ENCODE results near the gene RAVER2.
"Not testable (repeated sequence)": the region's sequence is repeated elsewhere in the genome, so short reads cannot be mapped to it uniquely, and the experiment has no call there.

The RAVER2 gene, protein sequence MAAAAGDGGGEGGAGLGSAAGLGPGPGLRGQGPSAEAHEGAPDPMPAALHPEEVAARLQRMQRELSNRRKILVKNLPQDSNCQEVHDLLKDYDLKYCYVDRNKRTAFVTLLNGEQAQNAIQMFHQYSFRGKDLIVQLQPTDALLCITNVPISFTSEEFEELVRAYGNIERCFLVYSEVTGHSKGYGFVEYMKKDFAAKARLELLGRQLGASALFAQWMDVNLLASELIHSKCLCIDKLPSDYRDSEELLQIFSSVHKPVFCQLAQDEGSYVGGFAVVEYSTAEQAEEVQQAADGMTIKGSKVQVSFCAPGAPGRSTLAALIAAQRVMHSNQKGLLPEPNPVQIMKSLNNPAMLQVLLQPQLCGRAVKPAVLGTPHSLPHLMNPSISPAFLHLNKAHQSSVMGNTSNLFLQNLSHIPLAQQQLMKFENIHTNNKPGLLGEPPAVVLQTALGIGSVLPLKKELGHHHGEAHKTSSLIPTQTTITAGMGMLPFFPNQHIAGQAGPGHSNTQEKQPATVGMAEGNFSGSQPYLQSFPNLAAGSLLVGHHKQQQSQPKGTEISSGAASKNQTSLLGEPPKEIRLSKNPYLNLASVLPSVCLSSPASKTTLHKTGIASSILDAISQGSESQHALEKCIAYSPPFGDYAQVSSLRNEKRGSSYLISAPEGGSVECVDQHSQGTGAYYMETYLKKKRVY

DNA sequence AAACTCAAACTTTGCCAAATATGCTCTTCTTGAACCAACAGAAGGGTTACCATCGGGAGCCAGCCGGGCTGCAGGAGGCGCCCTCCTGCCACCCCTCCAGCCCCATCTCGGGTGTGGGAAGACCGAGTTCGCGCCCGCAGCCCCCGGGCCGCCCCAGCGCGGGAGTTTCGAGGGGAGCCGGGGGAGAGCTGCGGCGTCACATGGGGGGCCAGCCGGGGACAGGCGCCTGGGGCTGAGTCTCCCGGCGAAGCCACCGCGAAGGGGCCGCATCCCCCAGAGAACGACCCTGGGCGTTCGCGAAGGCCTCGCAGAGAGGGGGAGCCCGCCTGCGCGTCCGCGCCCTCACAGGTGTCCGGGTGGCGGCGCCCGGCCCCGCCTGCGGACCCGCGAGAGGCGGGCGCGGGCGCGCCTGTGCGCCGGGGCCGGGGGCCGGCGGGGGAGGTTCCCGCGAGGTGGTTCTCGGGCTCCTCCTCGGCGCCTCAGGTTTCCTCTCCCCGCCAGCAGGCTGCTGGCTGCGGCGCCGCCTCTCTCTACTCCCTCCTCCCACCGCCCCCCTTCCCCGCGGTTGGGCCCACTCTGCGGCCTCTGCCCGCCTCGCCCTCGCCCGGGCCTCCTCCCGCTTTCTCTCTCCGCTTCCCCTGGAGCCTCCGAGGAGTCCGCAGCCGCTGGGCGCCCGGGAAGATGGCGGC lies at the start of gene RAVER2:
RAVER2 (plus strand) TSS at position 584 of the 689 bp plus-strand sequence; CDS start at position 682, 98 bp downstream.
- DNase-seq (ENCODE audit: low read depth in 1 of 2, low spot score in 1 of 2), result peak; percentile 5 to 33

DNA sequence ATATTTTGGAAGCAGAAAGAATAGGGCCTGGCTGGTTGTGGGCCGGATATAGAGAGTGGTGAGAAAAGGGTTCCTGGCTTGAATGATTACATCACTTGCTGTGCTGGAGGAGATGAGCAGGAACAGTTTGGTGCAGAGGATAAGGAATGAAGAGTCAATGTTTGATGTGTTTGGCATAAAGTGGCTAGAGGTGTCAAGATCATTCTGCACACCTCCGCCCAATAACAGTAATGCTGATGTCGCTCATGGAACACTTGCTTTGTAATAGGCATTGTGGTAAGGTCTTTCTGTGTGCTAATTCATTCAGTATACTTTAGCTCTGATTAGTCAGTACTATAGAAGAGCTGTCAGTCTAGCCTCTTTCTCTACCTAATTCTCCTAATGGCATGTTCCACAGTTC lies 48.0 kb upstream of the RAVER2 start:
- DNase-seq (ENCODE audit: low read depth in 1 of 2, low spot score in 1 of 2), result no peak

DNA sequence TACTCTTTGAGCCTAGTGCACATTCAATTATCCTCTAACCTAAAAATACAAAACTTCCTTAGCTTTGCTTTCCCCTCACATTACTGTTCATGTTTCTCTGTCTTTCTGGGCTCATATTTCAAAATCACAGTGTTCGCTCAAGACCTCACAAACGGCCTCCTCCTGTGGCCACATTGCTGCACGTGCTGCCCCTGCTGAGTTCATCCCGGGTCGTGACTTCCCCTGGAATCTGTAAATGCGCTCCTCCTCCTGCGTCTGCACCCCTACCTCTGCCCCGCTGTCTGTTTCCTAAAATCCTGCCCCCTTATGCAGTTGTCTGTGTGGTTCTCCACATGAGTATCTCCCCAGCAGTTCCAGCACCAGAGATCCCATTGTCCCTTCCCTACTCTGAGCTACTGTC lies 45.5 kb upstream of the RAVER2 start:
- no peak for DNase-seq (ENCODE audit: low read depth in 1 of 2, low spot score in 1 of 2)

DNA sequence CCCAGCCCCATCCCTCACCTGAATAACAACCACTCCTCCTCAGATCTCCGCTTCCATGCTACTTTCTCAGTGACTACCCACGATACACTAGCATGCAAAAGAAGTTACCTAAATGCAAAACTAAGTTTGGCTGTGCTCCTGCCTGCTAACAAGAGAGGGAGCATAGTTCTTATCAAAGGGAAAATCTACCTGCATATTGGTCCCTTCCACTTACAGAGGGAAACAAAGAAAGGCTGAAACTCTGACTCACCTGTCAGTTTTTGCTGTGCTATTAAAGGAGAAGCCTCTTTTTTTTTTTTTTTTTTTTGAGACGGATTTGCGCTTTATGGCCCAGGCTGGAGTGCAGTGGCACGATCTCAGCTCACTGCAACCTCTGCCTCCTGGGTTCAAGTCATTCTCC lies 43.8 kb upstream of the RAVER2 start:
- DNase-seq (ENCODE audit: low read depth in 1 of 2, low spot score in 1 of 2), result no peak

DNA sequence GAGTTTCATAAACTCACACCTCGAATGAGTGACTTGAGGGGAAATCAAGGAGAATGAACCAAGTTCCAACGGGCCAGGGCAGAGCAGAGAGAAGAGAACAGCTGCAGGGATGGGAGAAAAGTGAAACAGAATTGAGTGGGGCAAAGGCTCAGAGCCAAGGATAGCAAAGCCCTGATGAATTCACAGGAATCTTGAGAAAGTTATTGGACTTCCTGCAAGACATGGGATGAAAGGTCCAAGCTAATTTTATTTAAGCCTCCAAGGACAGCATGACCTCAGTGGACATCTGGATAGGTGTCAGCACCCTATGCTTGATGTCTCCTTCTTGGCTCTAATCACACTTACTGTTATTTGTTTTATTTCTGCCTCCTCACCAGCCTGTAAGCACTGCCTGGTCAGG lies 43.0 kb upstream of the RAVER2 start:
- DNase-seq (ENCODE audit: low read depth in 1 of 2, low spot score in 1 of 2), result no peak

DNA sequence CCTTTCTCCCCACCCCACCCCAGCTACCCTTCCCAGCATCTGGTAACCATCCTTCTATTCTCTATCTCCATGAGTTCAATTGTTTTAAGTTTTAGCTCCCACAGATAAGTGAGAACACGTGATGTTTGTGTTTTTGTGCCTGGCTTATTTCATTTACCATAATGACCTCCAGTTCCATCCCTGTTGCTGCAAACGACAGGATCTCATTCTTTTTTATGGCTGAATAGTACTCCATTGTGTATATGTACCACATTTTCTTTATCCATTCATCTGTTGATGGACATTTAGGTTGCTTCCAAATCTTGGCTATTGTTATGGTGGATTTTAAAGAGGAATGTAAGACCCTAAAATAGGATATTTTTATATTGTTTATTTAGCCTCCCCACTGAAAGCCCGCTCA lies 42.2 kb upstream of the RAVER2 start:
- not testable (repeated sequence) for DNase-seq (ENCODE audit: low read depth in 1 of 2, low spot score in 1 of 2)

DNA sequence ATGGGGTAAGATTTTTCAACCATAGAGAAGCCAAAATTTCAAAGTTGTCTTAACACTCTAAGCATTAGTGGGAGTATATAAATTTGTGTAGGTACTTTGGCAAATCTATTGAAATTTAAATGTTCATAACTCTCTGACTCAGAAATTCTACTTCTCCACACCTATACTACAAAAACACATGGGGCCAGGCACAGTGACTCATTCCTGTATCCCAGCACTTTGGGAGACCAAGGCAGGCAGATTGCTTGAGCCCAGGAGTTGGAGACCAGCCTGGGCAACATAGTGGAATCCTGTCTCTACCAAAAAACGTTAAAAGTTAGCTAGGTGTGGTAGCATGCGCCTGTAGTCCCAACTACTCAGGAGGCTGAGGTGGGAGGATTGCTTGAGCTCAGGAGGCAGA lies 41.3 kb upstream of the RAVER2 start:
- DNase-seq (ENCODE audit: low read depth in 1 of 2, low spot score in 1 of 2), result no peak

DNA sequence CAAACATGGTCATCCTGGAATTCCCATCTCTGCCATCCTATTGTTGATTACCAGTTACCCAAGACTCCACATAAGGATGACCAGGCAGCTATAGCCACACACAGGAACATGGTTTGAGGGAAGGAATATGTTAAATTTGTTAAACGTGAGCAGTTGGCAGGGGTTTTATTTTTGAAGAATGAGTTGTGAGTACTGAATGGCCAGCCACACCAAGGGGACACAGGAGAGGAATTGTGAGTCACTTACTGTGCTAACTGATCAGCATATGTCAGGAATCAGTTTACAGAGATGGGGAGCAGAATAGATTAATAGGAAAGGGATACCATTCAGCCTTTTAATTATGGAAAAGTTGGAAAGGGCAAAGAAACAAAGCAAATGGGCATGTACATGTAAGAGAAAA lies 39.3 kb upstream of the RAVER2 start:
- DNase-seq (ENCODE audit: low read depth in 1 of 2, low spot score in 1 of 2), result no peak

DNA sequence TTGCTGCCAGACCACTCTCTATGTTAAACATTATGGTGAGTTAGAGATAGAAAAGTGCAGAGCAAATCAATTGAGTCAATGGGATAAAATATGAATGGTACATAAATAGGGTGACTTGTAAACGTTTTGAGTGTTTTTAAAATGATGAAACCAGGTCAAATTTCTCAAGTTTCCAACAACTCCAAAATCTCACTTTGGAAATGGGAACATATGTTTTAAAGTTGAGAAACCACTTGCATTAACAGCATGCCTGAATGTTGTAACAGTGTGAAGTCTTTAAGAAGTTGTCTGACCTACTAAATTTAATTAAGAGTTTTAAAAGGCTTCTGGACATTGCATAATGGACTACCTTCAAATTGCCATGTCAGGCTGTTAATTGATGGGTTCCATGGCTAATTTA lies 33.6 kb upstream of the RAVER2 start:
- DNase-seq (ENCODE audit: low read depth in 1 of 2, low spot score in 1 of 2), result no peak

DNA sequence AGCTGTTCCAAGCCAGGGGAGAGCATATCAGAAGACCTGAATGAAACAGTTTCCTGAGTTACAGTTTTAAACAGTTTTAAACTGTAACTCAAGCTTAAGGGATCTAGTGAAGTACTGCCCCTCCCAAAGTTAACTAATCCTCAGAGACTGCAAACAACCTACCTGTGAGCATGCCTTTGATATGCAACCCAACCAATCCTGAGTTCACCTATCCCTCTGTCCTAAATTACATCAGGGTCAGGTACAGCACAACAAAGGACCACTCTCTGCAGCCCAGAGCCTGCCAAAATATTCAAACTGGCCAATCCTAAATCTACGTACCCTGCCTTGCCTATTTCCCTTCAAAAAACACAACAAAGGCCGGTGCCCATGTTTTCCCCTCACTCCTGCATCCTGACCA lies 32.8 kb upstream of the RAVER2 start:
- no peak for DNase-seq (ENCODE audit: low read depth in 1 of 2, low spot score in 1 of 2)

DNA sequence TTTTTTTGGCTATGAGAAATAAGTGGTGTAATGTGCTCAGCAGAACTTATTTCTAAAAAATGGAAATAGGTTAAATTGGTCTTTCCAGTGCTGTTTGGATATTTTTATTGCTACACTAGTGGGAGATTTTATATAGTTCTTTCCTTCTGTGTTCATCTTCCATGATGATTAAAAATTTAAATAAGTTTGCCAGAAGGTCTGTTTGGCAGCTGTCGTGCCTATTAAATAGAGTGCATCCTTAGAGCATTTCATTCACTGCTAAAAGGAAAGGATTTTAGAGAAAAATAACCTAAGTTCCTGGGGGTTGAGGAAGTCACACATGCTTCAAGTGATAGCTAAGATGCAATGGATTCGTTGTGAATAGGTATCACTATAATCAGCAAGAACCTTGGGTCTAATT lies 29.7 kb upstream of the RAVER2 start:
- no peak for DNase-seq (ENCODE audit: low read depth in 1 of 2, low spot score in 1 of 2)

DNA sequence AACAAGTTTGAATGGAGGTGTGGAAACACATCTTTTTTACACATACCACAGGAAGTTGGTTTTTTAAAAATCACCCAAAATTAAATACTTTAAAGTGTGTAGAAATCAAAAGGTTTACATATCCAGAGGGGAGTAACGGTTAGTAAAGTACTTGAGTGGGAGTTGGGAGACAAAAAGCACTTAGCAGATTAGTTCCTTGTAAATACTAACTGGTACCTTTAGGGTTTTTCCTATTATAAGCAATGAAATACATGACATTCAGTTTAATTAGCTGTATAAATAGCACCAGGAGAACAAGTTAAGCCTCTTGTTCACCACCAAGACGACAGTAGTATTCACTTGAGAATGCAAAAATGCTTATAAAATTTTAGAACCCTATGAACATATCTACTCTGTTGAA lies 23.7 kb upstream of the RAVER2 start:
- no peak for DNase-seq (ENCODE audit: low read depth in 1 of 2, low spot score in 1 of 2)

DNA sequence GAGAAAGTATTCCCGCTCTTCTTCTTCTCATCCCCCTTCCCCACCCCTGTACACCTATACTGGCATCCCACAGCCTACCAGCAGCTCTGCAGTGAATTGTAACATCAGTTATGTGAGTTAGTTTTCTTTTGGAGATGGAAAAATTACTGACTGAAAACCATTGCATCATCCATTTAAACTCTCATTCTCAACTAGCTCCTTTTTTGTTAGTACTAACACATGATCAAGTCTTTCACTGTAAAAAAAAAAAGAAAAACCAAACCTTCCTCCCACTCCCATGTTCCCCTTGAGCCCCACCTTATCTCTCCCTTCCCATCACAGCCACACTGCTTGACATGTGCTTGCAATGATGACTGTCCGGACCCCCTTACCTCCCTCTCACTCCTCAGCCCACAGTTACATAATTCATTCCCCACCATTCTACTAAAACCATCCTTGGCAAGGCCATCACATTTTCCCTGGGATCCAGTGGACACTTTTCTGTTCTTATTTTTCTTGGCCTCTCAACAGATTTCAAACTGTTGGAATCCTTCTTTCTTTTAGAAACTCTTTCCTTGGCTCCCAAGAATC lies 23.2 kb upstream of the RAVER2 start:
- DNase-seq (ENCODE audit: low read depth in 1 of 2, low spot score in 1 of 2), result no peak

DNA sequence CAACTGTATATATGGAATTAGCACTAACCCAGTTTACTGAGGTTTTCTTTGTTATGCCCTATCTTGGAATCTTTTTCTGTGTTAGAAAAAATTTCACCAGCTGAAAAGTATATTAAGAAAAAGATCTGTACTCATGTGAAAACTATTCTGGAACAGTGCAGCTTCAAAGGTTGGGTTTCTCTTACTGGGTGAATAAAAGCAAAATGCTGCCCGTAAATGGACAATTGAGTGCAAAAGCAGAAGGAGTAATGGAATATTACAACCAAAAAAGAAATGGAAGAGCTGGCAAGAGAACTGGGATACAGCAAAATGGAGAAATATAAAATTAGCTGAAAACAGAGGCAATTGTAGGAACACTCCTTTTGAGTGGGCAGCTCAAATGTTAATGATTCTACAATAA lies 17.0 kb upstream of the RAVER2 start:
- DNase-seq (ENCODE audit: low read depth in 1 of 2, low spot score in 1 of 2), result no peak

DNA sequence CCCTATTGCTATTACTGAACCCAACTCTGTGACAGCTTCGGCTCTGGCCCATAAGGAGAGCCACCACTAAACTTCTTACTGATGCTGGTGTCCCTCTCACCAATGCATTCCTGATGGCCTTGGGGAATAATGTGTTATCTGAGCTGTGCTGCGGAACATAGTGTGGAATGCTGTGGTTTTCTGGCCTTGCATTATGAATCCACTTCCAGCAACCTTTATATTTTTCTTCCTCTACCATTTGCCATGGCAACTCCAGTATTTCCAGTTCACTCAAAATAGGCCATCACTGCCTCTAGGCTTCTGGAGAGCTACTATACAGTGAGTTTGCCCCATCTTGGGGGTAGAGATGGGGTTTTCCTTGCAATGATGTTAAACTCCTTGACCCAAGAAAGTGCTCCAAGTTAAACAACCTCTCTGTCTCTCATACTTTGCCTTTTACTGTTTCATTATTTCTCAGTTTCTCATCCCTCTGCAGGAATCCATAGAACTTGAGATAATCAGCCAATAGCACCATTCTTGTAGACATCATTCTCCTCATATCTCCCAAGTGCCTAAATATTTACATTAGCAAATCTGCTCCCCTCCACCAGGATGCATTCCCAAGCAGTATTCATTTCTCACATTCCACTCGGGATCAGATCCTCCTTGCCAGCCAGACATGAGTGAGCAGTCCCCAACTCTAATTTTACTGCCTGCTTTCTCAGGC lies 11.1 kb upstream of the RAVER2 start:
- DNase-seq (ENCODE audit: low read depth in 1 of 2, low spot score in 1 of 2), result no peak

DNA sequence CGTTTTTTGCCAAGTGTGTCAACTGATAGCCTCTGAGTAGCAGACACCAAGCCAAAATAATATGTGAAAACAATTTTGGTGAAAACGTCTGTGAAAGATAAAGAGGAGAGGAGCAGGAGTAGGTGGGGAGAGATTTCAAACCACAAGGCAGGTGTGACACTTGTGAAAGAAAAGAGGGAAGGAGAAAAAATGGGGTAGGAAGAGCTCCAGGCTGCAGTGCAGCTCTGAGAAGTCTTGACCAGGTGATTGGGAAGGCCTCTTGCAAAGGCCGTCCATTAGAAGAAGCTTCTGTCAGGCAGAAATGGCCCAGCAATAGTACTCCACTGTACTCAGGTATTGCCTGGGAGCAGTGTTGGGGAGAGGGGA lies 10.6 kb upstream of the RAVER2 start:
- DNase-seq (ENCODE audit: low read depth in 1 of 2, low spot score in 1 of 2), result no peak

DNA sequence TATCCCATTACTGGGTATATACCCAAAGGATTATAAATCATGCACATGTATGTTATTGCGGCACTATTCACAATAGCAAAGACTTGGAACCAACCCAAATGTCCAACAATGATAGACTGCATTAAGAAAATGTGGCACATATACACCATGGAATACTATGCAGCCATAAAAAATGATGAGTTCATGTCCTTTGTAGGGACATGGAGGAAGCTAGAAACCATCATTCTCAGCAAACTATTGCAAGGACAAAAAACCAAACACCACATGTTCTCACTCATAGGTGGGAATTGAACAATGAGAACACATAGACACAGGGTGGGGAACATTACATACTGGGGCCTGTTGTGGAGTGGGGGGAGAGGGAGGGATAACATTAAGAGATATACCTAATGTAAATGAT lies 4.2 kb upstream of the RAVER2 start:
- not testable (repeated sequence) for DNase-seq (ENCODE audit: low read depth in 1 of 2, low spot score in 1 of 2)

DNA sequence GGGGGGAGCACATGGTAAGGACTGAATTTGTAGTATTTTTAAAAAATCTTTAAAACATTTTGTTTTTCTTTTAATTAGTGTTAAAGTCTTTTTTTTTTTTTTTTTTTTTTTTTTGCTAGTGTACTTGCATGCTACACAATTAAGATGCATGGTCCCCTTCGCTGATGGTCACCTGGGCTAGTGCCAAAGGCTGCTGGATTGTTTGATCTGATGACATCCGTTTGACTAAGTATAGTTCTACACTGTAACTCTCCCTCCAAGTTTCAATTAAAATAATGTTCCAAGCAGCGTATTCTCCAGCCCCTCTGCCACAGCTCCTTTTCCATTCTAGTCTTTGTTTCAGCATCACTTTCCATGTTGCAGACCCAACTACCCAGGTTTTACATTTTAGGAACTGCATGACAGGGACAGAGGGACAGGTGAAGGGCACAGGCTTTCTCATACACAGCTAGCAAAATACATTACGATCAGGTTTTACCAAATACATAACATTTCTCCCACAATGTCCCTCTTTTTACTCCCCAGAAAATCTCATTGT lies 852 bp upstream of the RAVER2 start:
- DNase-seq (ENCODE audit: low read depth in 1 of 2, low spot score in 1 of 2), result no peak

DNA sequence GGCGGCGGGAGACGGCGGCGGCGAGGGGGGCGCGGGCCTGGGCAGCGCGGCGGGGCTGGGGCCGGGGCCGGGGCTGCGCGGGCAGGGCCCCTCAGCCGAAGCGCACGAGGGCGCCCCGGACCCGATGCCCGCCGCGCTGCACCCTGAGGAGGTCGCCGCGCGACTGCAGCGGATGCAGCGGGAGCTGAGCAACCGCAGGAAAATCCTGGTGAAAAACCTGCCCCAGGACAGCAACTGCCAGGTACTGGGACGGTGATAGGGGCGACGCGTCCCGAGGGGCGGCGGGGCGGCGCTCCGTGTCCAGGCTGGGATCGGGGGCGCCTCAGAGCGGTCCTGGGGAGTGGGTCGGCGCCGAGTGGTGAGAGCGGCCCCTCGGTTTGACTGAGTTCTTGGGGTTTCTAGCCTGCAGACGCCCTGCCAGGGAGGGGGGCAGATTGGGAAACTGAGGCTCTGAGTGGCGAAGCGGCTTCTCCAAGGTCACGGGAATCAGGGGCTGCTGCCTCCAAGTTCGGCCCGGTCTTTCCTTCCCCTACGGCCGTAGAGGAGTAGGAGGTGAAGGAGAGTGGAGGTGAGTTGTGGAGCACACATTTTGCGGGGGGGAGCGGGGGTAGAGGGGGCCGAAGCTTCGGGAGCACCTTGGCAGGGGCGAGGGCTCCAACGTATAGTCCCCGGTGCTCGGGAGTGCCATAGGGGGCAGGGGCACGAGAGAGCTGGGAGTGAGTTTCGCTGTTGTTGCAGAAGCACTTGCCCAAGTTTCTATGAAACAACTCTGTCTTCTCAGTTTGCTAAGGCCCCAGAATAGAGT lies 508 bp downstream of the RAVER2 start:
- peak in 1 of 2 donors; percentile 1 for DNase-seq (ENCODE audit: low read depth in 1 of 2, low spot score in 1 of 2)
